K562 (cell line): ENCODE measurements around the gene PROP1. TPM values are rescaled to one million over a fixed set of nuclear protein-coding genes. Genes with fewer than 3 reads are reported as not detected.

Experiments used
- ATAC-seq: fragments of 200-7000 bp; cut with Tn5 transposase; 3 replicates; pipeline ENCODE4 v1.9.1; 2020; ENCODE audit warnings: moderate library complexity
- BruUV-seq: library from RNA; stranded (reverse); fragments of 400-500 nt; replicated peaks from 2 replicates; lab custom pipeline; 2021; lab: Mats Ljungman, UMichigan
- CTCF ChIA-PET: fragments of 300-600 bp; formaldehyde crosslinking; extraction: SDS; loops from one replicate; lab custom pipeline; 2021; ENCODE audit warnings: low intra/inter-chr PET ratio; lab: Yijun Ruan, JAX
- POLR2A ChIA-PET: fragments of 300-600, 350-650 bp; sonication (Branson Sonifier 250); formaldehyde crosslinking; extraction: SDS; loops from one replicate; lab custom pipeline; 2021; ENCODE audit warnings: antibody characterized with exemption, inconsistent platforms; lab: Yijun Ruan, JAX
- DNase-seq, 4 experiments: peaks; one replicate each; pipeline versions ENCODE4 v3.0.0 to v3.0.0-alpha.2; 2011 to 2018; ENCODE audit warnings: low spot score in 3 of 4, mixed read lengths in 3 of 4; ENCODE audit errors: extremely low read depth in 1 of 4
- FAIRE-seq: peaks from 2 replicates; lab custom pipeline; 2011; peaks lifted over from hg19 to GRCh38; lab: Jason Lieb, UNC
- H2AFZ ChIP-seq: 2 replicates; pipeline ENCODE4 v1.6.0; 2011; ENCODE audit warnings: low read depth, low read length, control low read depth, inconsistent platforms
- H3K27ac ChIP-seq: fragments of 200-600 bp; 3 replicates; pipeline ENCODE4 v1.8.0; 2011; ENCODE audit warnings: low read depth, mild to moderate bottlenecking, control low read depth, inconsistent platforms, low read length, moderate library complexity, mixed read lengths; ENCODE audit errors: extremely low read depth
- H3K27me3 ChIP-seq, 2 experiments: fragments of 300-600 bp in 1 of 2; 2 replicates in 1 of 2; 3 replicates in 1 of 2; pipeline versions ENCODE4 v1.6.0 to v1.8.0; 2011; ENCODE audit warnings: inconsistent platforms in 2 of 2, low read length in 2 of 2, mild to moderate bottlenecking in 1 of 2, mixed read lengths in 1 of 2, moderate library complexity in 1 of 2; ENCODE audit not compliant: control insufficient read depth in 2 of 2, insufficient read depth in 2 of 2
- H3K36me3 ChIP-seq: fragments of 300-600 bp; 3 replicates; pipeline ENCODE4 v1.8.0; 2011; ENCODE audit warnings: mild to moderate bottlenecking, low read length, inconsistent platforms; ENCODE audit not compliant: control insufficient read depth, insufficient read depth
- H3K4me1 ChIP-seq, 2 experiments: fragments of 200-600 bp in 1 of 2; replicated peaks in 1 of 2; 2 replicates in 1 of 2; 3 replicates in 1 of 2; pipeline versions ENCODE4 v1.5.1 to v1.8.0; 2011; ENCODE audit warnings: inconsistent platforms in 2 of 2, low read length in 2 of 2, mild to moderate bottlenecking in 1 of 2, mixed read lengths in 1 of 2, moderate library complexity in 1 of 2; ENCODE audit not compliant: control insufficient read depth in 2 of 2, insufficient read depth in 2 of 2
- H3K4me2 ChIP-seq: 2 replicates; pipeline ENCODE4 v1.6.1; 2011; ENCODE audit warnings: low read length, control low read depth, inconsistent platforms, mixed read lengths; ENCODE audit not compliant: insufficient read depth
- H3K4me3 ChIP-seq: fragments of 200-600 bp; sonication (generic), shearing (Covaris generic); 2 replicates; pipeline ENCODE4 v1.5.1; 2016; ENCODE audit warnings: control low read depth, inconsistent platforms
- H3K79me2 ChIP-seq: fragments of 200-600 bp; 3 replicates; pipeline ENCODE4 v1.8.0; 2011; ENCODE audit warnings: low read length, inconsistent platforms; ENCODE audit not compliant: control insufficient read depth, insufficient read depth
- H3K9ac ChIP-seq, 2 experiments: 2 replicates each; pipeline versions ENCODE4 v1.6.0 to v1.6.1; 2011; ENCODE audit warnings: low read depth in 2 of 2, low read length in 2 of 2, control low read depth in 1 of 2, inconsistent platforms in 1 of 2, mild to moderate bottlenecking in 1 of 2, mixed read lengths in 1 of 2; ENCODE audit not compliant: insufficient read depth in 1 of 2
- H3K9me1 ChIP-seq: one replicate; pipeline ENCODE4 v1.6.0; 2011; ENCODE audit warnings: inconsistent platforms, mild to moderate bottlenecking, low read length, moderate library complexity; ENCODE audit not compliant: control insufficient read depth, insufficient read depth
- H3K9me3 ChIP-seq: replicated peaks from 2 replicates; pipeline ENCODE4 v1.5.1; 2011; ENCODE audit warnings: low read depth, low read length, inconsistent platforms; ENCODE audit not compliant: control insufficient read depth, insufficient read depth
- H4K20me1 ChIP-seq: replicated peaks from 2 replicates; pipeline ENCODE4 v1.6.1; 2011; ENCODE audit warnings: low read length, inconsistent platforms, mixed read lengths; ENCODE audit not compliant: control insufficient read depth, insufficient read depth
- CREM ChIP-seq: IDR thresholded peaks from 2 replicates; pipeline ENCODE4 v1.6.1; 2014; ENCODE audit warnings: antibody characterized with exemption, low read depth
- HMGXB4 ChIP-seq: sonication (generic); formaldehyde crosslinking; IDR thresholded peaks from 2 replicates; pipeline ENCODE4 v1.8.1; 2023; ENCODE audit warnings: mild to moderate bottlenecking, missing genetic modification reagents
- MEIS2 ChIP-seq: fragments of 450-650 bp; IDR thresholded peaks from 2 replicates; pipeline ENCODE4 v1.6.1; 2014; ENCODE audit warnings: mild to moderate bottlenecking; ENCODE audit not compliant: partially characterized antibody
- PHB ChIP-seq: fragments of 250-450 bp; sonication (Bioruptor Pico); IDR thresholded peaks from 2 replicates; pipeline ENCODE4 v1.5.0; 2021
- SMAD2 ChIP-seq: fragments of 150-350 bp; IDR thresholded peaks from 2 replicates; pipeline ENCODE4 v1.6.1; 2014; ENCODE audit warnings: low read depth, mild to moderate bottlenecking, low read length
- U2AF1 ChIP-seq: fragments of 200-400 bp; formaldehyde crosslinking; optimal IDR thresholded peaks from 2 replicates; pipeline ENCODE3; 2017; ENCODE audit warnings: mild to moderate bottlenecking, low read depth, low read length, moderate library complexity
- WHSC1 ChIP-seq: IDR thresholded peaks from one replicate; pipeline ENCODE4 v1.6.1; 2012; ENCODE audit warnings: low read length, control low read depth, inconsistent platforms
- YBX1 ChIP-seq: fragments of 450-650 bp; IDR thresholded peaks from 2 replicates; pipeline ENCODE4 v1.7.1; 2016; ENCODE audit warnings: mild to moderate bottlenecking
- ZC3H11A ChIP-seq: IDR thresholded peaks from 2 replicates; pipeline ENCODE4 v1.6.1; 2012; ENCODE audit warnings: low read depth, low read length, improper control_type of control experiment
- ZKSCAN3 ChIP-seq: fragments of 250-450 bp; sonication (Bioruptor Pico); IDR thresholded peaks from 2 replicates; pipeline ENCODE4 v1.4.0; 2020
- ZNF785 ChIP-seq: fragments of 250-450 bp; sonication (Bioruptor Pico); IDR thresholded peaks from 2 replicates; pipeline ENCODE4 v1.4.0; 2020; ENCODE audit warnings: mild to moderate bottlenecking
- WGBS: fragments of 100-300 bp; shearing (Covaris generic); methylation state at CpG from one replicate; pipeline ENCODE4 v1.1.6; 2016; ENCODE audit warnings: low coverage, mixed read lengths; ENCODE audit not compliant: insufficient coverage; ENCODE audit errors: missing lambda C conversion rate; 5-methylcytosine and 5-hydroxymethylcytosine counted together
- in situ Hi-C: fragments of 300-500 bp; cut with MboI; formaldehyde crosslinking; loops from 4 replicates; pipeline ENCODE4 v1.15.0; 2018; ENCODE audit warnings: inconsistent platforms, mixed read lengths
- intact Hi-C: fragments of 100-400 bp; cut with micrococcal nuclease; formaldehyde crosslinking; loops from 2 replicates; pipeline ENCODE4 v1.14.2; 2022
- polyA plus RNA-seq, 8 experiments: library from polyadenylated mRNA; depleted of rRNA in 4 of 8; stranded (reverse) in 5 of 8; unstranded in 3 of 8; fragments of >200 nt; fragmentation: Nextera tagmentation in 2 of 8; fragmentation: Illumina TruSeq in 1 of 8; extraction: Ambion mirVana in 2 of 8; extraction: Trizol in 1 of 8; gene quantifications; 2 replicates each; pipeline versions ENCODE4 v1.2.1 to v1.2.3, GENCODE V29; 2011 to 2014; ENCODE audit warnings: inconsistent platforms in 1 of 8, missing spikeins in 1 of 8
- total RNA-seq, 7 experiments: library from RNA; depleted of rRNA in 6 of 7; stranded (reverse); fragments of >200 nt in 6 of 7; fragmentation: Illumina TruSeq in 2 of 7; extraction: Trizol in 2 of 7; gene quantifications; 2 replicates each; pipeline versions ENCODE4 v1.2.1 to v1.2.3, GENCODE V29; 2011 to 2021; ENCODE audit warnings: low replicate concordance in 1 of 7
- TF ChIP-seq, protein P1 (sequence below): fragments of 450-650 bp; formaldehyde crosslinking; IDR thresholded peaks from 2 replicates; pipeline ENCODE4 v1.4.0; 2022; ENCODE audit warnings: mild to moderate bottlenecking, moderate library complexity

The PROP1 gene
- total and polyA plus RNA-seq, 9 of the 15 experiments (the other 6 are each of a cell fraction or from before 2014, with no cell fraction given) = not detected

DNA sequence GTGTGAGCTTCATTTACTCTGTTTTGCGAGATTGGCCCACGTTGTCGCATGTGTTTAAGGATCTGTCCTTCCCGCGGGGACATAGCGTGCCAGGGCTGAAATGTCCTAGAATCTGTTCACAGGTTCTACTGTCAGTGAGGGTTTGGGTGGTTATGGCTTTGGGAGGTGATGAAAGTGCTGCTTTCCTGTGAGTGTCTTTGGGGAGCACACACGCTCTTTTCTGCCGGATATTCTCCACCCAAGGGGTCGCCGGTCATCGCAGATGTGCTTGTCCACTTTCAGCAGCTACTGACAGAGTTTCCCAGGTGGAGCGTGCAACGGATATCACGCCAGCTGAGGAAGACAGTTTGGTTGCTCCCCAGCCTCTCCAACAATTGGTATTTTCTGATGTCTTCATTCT is 32.1 kb downstream of the PROP1 start:
- Histone ChIP-seq H3K9me1 (no peaks in the 10 kb centered on the region), H4K20me1 (no peaks in the 10 kb centered on the region), H3K9ac (no peak overlapping the region), H3K36me3 (no peaks in the 10 kb centered on the region), H2AFZ (no peak overlapping the region), H3K4me2 (no peak overlapping the region), H3K27ac (no peak overlapping the region)
- in situ Hi-C loops = no loop called here
- DNase-seq = peak in 1 of 4 experiments; percentile 1
- no peak for ATAC-seq
- 2% methylated on average over 14 of the region's 14 CpGs for WGBS
- no peak for TF ChIP-seq MEIS2
- no peak for TF ChIP-seq CREM
- no peak for TF ChIP-seq ZC3H11A
- TF ChIP-seq YBX1 = no peak
- TF ChIP-seq WHSC1 = no peak
- no peak for TF ChIP-seq PHB (CRISPR knock-in tag)
- TF ChIP-seq ZNF785 = no peak
- TF ChIP-seq, protein P1, sequence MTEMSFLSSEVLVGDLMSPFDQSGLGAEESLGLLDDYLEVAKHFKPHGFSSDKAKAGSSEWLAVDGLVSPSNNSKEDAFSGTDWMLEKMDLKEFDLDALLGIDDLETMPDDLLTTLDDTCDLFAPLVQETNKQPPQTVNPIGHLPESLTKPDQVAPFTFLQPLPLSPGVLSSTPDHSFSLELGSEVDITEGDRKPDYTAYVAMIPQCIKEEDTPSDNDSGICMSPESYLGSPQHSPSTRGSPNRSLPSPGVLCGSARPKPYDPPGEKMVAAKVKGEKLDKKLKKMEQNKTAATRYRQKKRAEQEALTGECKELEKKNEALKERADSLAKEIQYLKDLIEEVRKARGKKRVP (CRISPR knock-in tag) = no peak
- no peak for TF ChIP-seq U2AF1
- no peak for TF ChIP-seq SMAD2
- TF ChIP-seq ZKSCAN3 = no peak
- TF ChIP-seq HMGXB4 = no peak
- TF ChIP-seq, all 486 proteins: peak for 0
- no peak for FAIRE-seq
- no peaks in the 10 kb centered on the region for H3K79me2 ChIP-seq
- H3K4me3 ChIP-seq = no peak overlapping the region
- BruUV-seq = no TSS peak
- no peaks in the 10 kb centered on the region for H3K9me3 ChIP-seq
- H3K4me1 ChIP-seq = no peaks in the 10 kb centered on the region
- ChIA-PET POLR2A (no interaction called here), CTCF (no interaction called here)
- H3K27me3 ChIP-seq = peaks cover 35 to 45% of the 10 kb centered on the region in 2 experiments
- intact Hi-C loops = no loop called here
